ENCODE measurements around the gene CSNK1A1.
"Not testable (repeated sequence)": the region's sequence is repeated elsewhere in the genome, so short reads cannot be mapped to it uniquely, and the experiment has no call there.

Gene CSNK1A1

DNA sequence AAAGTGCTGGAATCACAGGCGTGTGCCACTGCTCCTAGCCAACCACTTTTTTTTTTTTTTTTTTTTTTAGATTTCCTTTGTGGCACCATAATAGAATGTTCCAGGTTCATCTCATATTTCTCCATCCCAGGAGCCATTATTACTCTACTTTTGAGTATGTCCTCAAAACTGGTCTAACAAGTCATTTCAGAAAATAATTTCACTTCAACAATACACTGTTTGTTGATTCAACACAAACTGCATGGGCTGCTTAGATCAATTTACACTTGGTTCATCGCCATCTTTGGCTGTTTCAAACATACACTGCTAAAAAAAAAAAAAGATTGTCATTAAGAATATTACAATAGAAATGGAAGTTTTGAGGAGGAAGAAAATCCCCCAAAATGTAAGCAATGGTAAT, 57.9 kb downstream of the CSNK1A1 start:
- DNase-seq (ENCODE audit: extremely low read depth in 1 of 2, low read depth in 1 of 2) = no peak

DNA sequence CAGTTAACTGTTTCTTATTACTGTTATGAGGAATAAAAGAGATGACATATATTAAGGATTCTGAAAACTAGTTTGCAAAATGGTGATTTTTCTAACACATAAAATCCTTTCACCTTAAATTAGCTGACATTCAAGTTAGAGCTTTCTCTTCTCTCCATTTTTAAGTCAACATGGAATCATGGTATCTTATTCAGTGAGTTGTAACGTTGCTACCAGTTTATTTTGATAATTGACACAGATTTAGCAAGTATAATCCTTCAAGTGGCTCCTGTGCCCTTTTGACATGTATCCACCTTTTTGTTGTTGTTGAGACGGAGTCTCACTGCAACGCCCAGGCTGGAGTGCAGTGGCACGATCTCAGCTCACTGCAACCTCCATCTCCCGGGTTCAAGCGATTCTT, 58.5 kb downstream of the CSNK1A1 start:
- no peak for DNase-seq (ENCODE audit: extremely low read depth in 1 of 2, low read depth in 1 of 2)

DNA sequence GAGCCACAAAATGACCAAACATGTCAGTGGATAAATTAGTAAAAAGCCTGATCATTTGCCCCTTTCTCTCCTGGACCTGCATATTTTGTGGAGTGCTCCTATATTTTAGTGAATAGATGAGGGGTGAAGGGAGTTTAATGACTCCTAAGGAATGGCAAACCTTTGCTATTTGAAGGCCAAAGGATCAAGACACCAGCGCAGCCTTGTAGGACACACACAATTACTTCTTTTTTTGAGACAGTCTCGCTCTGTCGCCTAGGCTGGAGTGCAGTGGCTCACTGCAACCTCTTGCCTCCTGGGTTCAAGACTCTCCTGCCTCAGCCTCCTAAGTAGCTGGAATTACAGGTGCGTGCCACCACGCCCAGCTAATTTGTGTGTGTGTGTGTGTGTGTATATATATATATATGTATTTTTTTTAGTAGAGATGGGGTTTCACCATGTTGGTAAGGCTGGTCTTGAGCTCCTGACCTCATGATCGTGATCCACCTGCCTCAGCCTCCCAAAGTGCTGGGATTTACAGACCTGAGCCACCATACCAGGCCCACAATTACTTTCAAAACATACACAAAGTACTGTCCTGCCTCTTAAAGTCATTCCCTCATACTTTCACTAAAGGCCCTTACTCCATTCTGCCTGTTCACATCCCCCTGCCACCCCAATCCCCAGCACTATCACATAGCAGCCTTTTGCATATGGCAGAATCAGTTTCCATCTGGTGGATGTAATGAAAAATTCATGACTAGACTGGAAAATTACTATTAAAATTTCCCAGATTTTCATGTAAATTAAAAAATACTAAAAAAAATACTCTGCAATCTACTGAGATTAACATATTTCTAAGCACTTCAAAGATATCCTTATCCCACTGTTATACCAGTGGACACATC, 60.4 kb downstream of the CSNK1A1 start:
- DNase-seq (ENCODE audit: extremely low read depth in 1 of 2, low read depth in 1 of 2) = no peak

DNA sequence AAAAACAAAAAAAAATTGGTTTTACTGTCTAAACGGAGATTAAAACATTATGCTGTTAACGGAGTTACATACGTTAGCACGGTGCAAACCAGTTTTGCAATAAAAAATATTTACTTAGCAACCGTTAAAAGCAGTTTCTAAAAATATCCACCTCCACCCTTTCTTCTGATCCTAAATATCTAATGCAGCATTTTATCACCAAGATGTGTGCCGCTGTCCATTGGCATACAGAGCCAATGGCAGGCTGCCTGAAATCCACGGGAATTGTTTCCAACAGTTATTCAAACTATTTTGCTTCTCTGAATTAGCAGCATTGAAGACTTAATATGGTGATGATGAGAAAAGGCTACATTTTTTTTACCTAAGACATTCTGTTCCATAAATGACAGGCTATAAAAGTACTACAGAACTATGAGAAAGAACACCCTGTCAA, 61.6 kb downstream of the CSNK1A1 start:
- no peak for DNase-seq (ENCODE audit: extremely low read depth in 1 of 2, low read depth in 1 of 2)

DNA sequence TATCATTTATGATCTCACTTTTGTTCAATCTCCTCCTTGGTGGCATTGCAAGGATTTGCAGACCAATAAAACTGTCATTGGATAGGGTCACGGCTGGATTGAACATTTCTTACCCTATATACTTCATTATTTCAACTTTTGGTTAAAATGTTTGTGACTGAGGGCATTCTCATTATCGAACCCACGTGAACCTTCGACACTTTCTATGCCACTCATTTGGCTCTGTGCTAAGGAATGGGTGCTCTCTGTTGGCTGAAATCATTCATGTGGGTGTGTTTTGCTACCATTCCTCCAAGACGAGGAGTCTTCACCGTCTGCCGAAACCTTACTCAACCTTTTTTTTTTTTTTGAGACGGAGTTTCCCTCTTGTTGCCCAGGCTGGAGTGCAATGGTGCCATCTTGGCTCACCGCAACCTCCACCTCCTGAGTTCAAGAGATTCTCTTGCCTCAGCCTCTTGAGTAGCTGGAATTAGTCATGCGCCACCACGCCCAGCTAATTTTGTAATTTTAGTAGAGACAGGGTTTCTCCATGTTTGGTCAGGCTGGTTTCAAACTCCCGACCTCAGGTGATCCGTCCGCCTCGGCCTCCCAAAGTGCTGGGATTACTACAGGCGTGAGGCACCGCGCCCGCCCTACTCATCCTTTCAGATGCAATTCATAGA, 62.5 kb downstream of the CSNK1A1 start:
- DNase-seq (ENCODE audit: extremely low read depth in 1 of 2, low read depth in 1 of 2) = no peak

DNA sequence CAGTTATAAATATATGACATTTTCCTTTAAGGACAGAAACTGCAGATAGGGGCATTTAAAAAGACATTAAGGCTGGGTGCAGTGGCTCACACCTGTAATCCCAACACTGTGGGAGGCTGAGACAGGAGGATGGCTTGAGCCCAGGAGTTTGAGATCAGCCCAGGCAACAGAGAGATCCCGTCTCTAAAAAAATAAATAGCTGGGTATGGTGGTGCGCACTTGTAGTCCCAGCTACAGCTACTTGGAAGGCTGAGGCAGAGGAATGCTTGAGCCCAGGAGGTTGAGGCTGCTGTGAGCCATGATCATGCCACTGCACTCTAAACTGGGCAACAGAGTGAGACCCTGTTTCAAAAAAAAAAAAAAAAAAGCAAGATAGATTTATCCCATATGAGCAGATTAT, 63.6 kb downstream of the CSNK1A1 start:
- no peak for DNase-seq (ENCODE audit: extremely low read depth in 1 of 2, low read depth in 1 of 2)

DNA sequence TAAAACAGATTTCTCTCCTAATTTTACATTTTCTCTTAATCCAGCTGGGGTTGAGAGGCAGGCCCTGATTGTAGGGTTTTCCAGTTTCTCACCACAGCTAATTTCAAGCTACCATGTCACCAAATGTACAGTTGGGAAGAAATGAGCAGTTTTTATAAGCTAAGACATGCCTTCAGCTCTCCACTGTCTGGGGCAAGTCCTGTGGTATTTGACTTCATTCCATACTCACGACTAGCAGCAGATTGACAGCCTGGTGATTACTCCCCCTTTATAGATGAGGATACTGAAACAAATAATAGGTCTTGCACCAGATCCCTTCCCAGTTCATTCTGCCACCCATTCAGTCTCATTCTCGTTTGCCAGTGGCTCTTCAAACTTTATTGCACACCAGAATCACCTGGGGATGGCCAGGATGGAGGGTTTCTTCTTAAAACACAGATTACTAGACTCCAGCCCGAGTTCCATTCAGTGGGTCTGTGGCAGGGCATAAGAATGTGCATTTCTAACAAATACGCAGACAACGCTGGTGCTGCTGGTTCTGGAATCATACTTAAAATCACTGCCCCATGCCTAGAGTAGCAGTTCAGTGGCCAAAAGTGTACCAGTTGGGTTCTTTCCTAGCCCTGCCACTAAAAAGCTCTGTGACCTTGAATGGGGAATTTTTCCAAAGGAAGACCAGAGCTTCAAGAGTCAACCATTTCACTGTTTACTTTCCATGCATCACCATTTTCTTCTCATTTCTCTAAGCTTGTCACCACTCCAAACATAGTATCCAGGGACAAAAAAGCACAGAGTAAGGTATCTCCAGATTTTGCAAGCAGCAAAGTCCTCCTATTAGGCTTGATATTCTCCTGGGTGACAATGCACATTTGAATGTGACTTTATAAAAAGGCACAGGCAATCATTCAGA, 64.3 kb downstream of the CSNK1A1 start:
- DNase-seq (ENCODE audit: extremely low read depth in 1 of 2, low read depth in 1 of 2) = no peak

DNA sequence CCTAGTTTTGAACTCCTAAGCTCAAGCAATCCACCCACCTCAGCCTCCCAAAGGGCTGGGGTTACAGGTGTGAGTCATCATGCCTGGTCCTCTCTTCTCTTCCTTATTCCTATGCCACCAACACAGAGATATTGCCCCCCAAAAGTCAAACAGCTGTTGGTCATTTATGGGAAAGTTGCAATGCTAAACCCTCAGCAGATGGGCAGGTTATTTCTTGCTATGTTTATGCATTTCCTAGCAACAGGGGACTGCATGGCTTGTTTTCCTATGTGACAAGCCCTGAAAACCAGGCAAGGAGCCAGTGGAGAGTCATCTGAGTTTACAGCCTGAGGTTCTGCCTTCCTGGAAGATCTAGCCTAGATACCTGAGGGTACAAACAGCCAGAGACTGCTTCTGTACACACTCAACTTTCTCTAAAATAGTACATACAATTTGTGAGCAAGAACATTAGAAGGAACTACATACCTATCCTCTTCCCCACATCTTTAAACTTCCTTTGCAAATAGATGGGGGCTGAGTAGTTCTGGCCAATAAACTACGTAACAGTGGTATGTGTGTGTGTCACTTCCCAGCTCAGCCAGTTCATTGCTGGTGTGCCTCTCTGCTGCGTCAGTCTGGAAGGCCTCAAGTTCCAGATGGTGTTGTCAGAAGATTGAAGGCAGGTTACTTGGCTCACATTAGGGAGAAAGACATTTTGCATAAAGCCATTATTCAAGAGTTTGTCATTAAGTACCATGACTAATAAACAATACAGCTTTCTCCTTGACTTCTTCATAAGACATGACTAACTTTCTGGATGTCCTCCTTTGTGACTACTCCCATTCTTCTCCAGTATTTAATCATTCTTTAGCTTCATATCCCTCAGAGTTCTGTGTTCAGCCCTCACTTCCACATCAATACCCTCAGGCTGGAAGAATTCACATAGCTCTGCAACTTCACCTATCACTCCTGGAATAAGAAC, 65.3 kb downstream of the CSNK1A1 start:
- no peak for DNase-seq (ENCODE audit: extremely low read depth in 1 of 2, low read depth in 1 of 2)

DNA sequence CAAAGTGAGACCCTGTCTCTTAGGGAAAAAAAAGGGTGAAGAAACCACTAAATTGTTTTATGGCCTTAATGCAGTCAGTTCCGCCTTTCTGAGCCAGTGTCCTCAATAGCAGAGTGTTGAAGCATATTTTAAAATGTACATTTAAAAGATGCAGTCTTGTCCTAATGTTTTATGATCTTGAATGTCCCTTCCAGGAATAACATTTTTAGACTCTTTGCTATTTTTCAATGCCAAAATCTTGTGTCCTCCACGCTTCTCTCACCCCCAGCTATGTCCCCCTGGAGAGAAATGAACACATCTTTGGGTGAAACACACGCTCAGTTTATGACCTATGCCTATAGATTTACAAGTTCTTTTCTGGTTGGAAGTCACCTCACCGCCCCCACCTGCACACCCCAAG, 69.8 kb downstream of the CSNK1A1 start:
- DNase-seq (ENCODE audit: extremely low read depth in 1 of 2, low read depth in 1 of 2) = no peak

DNA sequence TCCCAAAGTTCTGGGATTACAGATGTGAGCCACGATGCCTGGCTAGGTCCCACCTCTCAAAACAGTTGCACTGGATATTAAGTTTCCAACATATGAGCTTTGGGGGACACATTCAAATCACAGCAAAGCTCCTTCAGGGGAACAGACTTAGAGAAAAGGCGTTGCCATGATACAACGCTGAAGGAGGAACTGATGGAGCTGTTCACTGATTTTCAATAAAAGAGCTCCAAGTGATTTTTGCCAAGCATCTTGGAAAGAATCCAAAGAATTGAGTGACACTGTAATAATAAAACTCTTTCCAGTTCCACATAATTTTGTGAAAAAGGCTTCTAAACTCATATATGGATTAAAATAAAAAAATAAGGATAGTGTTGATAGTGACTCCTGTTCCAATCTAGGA, 72.5 kb downstream of the CSNK1A1 start:
- no peak for DNase-seq (ENCODE audit: extremely low read depth in 1 of 2, low read depth in 1 of 2)

DNA sequence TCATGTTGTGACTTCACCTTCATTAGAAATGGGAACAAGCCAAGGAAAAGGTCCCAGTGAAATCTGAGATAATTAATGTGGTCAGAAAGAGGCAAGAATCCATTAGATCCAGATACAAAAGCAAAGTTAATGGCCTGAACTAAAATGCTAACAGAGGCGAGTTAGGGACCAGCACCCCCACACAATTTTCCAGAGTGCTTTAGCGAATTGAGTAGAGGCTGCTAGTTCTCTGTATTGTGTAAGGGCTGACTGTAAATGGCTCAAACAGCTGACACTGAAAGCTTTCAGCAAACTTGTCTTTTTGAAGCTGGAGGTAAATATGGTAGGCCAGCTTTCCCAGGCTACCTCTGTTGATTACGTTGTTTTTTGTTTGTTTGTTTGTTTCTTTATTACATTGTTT, 75.5 kb downstream of the CSNK1A1 start:
- DNase-seq (ENCODE audit: extremely low read depth in 1 of 2, low read depth in 1 of 2) = no peak

DNA sequence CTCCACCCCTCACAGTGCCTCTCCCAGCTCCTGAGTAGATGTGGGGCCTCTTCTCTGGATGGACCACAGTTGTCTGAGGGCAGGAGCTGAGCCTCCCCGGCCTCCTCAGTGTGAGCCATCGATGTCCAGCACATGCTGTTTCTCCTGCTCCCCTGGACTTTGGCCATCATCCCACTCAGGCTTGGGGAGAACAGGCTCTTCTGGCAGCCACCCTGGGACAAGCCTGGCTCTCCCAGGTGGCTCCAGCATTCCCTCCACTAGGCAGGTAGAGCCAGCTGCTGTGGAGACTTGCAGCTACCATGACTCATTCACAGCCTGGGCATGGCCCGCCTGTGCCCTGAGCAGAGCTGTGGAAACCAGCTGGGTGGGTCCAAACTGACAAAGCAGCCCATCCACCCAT, 77.0 kb downstream of the CSNK1A1 start:
- DNase-seq (ENCODE audit: extremely low read depth in 1 of 2, low read depth in 1 of 2) = no peak

DNA sequence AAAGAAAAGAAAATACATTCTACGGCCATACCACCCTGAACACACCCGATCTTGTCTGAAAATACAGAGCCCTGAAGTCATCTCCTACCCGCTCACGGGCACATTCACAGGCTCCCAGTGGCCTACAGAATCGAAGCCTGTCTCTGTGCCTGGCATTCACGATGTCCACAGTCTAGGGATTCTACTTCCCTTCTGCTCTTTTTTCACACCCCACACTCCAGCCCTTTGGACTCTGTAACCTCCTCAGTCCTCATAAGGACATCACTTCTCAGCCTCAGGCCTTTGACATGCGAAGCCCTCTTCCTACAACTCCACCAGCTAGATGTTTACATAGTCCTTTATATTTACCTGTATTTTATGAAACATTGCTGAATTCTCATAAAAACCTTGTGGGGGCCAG, 77.8 kb downstream of the CSNK1A1 start:
- DNase-seq (ENCODE audit: extremely low read depth in 1 of 2, low read depth in 1 of 2) = no peak

DNA sequence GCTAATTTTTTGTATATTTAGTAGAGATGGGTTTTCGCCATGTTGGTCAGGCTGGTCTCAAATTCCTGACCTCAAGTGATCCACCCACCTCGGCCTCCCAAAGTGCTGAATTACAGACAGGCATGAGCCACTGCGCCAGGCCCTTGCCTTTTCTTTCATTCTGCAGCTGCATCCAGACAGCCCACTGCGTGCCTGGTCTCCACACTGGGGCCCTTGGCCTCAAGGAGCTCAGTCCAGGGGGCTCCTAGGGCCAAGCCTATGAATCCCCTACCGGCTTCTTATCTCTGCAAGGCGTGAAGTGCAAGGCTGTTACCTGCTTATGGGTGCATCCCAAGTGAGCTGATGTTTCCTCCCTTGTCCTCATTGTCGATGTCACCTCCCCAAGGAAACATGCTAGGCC, 78.8 kb downstream of the CSNK1A1 start:
- DNase-seq (ENCODE audit: extremely low read depth in 1 of 2, low read depth in 1 of 2) = no peak

DNA sequence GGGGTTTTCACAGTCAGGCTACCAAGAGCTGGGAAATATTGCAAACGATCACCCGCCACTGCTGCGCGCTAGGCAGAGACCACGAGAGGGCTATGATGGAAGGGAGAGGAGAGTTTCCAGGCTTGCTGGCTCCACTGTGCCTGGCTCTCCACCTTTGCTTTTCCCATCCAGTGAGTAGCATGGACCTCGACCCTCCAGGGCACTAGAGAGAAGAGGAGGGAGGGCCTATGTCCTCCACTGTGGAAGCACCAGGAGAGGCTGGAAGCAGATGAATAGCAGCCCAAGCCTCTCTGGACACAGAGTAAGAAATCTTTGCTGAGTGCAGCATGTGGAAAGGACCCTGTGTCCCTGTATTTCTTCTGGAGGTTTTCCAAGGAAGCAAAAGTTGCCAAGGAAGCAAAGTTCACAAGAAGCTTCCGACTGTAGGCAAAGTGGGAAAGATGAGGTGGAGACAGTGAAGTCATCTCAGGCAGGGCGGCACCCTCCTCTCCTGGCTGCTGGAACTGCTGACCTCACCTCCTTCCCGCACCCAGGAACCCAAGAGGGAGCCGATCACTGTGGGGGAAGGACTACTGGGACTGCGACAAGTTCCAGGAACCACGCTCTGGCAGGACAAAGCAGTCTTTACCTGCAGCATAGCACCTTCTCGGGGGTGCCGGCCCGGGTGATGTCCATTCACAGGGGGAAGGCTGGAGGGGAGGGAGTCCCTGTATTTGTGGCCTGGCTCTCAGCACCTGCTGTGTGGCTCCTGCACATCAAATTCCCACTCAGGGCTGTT, 79.6 kb downstream of the CSNK1A1 start:
- no peak for DNase-seq (ENCODE audit: extremely low read depth in 1 of 2, low read depth in 1 of 2)

DNA sequence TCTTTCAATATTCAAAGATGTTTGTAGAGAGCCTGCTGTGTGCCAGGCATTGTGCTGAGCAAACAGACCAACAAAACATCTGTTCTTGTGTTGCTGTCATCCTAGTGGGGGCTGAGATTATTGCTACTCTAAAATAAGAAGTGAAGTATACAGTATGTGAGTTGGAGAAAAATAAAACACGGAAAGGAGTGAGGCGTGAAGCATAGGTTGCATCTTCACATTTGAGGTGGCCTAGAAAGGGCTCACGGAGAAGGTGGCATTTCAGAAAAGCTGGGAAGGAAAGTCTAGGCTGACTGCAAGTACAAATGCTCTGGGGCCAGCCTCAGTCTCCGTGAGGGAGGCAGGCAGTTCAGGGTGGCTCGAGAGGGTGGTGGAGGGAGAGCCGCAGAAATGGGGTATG, 80.3 kb downstream of the CSNK1A1 start:
- DNase-seq (ENCODE audit: extremely low read depth in 1 of 2, low read depth in 1 of 2) = no peak

DNA sequence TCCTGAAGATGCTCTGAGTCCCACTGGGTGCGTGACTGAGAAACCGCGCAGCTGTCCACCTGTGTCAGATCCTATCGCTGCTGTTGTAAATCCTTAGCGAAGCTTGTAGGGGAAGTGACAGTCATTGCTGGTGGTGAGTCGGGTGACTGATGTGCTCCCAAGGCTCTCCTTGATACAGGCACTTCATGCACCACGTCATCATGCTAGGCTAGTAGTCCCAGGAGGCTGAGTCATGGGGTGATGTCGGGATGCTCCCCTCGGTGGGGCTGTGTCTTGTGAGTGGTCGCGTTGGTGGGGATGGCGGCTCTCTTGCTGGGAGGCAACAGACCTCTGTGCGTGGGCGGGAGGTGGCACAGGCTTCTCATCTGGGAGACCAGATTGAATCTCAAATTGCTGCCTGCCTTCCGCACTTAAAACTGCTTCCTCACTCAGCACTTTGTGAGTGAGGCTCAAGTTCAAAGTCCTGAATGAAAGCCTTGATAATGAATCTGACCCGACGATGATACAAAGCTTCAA, 84.7 kb downstream of the CSNK1A1 start:
- DNase-seq (ENCODE audit: extremely low read depth in 1 of 2, low read depth in 1 of 2) = no peak

DNA sequence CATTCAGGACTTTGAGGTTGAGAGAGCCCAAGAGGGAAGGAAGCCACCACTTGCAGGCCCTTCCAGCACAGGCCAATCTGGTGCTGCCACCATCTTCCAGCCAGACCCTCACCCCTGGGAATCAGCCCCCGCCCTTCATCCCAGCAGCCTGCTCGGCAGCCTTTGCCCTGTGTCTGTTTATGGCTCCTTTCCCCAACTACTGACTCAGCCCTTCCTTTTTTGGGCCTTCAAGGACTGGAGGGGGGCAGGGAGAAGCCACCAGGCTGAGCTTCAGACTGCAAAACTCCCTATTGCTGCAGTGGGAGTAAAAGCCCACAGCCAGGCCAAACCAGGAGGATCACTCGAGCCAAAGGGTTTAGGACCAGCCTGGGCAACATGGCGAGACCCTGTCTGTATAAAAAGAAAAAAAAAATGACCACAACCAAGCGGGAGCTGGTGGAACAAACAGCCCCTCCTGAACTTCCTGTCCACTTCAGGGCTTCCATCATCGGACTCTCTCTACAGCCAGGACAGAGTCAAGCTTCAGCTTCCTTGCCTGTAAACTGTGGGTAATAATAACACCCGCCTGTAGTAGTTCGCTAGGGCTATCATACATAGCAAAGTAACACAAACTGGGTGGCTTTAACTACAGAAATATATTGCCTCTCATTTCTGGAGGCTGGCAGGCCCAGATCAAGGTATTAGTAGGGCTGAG, 86.3 kb downstream of the CSNK1A1 start:
- DNase-seq (ENCODE audit: extremely low read depth in 1 of 2, low read depth in 1 of 2) = no peak

DNA sequence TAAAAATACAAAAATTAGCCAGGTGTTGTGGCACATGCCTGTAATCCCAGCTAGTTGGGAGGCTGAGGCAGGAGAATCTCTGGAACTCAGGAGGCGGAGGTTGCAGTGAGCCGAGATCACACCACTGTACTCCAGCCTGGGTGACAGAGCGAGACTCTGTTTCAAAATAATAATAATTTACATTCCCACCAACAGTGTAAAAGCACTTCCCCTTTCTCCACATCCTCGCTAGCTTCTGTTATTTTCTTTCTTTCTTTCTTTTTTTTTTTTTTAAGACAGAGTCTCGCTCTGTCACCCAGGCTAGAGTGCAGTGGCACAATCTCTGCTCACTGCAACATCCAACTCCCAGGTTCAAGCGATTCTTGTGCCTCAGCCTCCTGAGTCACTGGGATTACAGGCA, 89.3 kb downstream of the CSNK1A1 start:
- not testable (repeated sequence) for DNase-seq (ENCODE audit: extremely low read depth in 1 of 2, low read depth in 1 of 2)

Data from activated CD8-positive, alpha-beta memory T cell treated with anti-CD3 and anti-CD28 coated beads for 1 hour (primary cell).